ENCODE data around the gene CELF1. TPM values are rescaled to one million over a fixed set of nuclear protein-coding genes. Genes with fewer than 3 reads are reported as not detected.

Gene CELF1
- polyA plus RNA-seq, 1 donor from 2014 or later, result 209 TPM

- no peak overlapping the region for H2AFZ ChIP-seq (ENCODE audit: low read depth, low read length)
- no peaks in the 10 kb centered on the region for H3K27me3 ChIP-seq (ENCODE audit: insufficient read depth, low read depth, low read length)
- no peak overlapping the region for H3K9ac ChIP-seq (ENCODE audit: low read length)
- H3K9me2 ChIP-seq (ENCODE audit: insufficient read depth, low read length), result no peaks in the 10 kb centered on the region
- no peak overlapping the region for H3K27ac ChIP-seq (ENCODE audit: low read length)
- H4K20me1 ChIP-seq (ENCODE audit: insufficient read depth), result no peaks in the 10 kb centered on the region
- no peaks in the 10 kb centered on the region for H3K9me3 ChIP-seq (ENCODE audit: low read length)
- no peak for TF ChIP-seq TAF1 (IDR thresholded peaks at IDR 0.05; ENCODE audit: low read depth)
- TF ChIP-seq RAD21 (conservative IDR thresholded peaks at IDR 0.05), result no peak
- TF ChIP-seq POLR2AphosphoS5 (IDR thresholded peaks at IDR 0.05), result no peak
- TF ChIP-seq, protein P1, sequence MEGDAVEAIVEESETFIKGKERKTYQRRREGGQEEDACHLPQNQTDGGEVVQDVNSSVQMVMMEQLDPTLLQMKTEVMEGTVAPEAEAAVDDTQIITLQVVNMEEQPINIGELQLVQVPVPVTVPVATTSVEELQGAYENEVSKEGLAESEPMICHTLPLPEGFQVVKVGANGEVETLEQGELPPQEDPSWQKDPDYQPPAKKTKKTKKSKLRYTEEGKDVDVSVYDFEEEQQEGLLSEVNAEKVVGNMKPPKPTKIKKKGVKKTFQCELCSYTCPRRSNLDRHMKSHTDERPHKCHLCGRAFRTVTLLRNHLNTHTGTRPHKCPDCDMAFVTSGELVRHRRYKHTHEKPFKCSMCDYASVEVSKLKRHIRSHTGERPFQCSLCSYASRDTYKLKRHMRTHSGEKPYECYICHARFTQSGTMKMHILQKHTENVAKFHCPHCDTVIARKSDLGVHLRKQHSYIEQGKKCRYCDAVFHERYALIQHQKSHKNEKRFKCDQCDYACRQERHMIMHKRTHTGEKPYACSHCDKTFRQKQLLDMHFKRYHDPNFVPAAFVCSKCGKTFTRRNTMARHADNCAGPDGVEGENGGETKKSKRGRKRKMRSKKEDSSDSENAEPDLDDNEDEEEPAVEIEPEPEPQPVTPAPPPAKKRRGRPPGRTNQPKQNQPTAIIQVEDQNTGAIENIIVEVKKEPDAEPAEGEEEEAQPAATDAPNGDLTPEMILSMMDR (IDR thresholded peaks at IDR 0.05; ENCODE audit: poor library complexity, severe bottlenecking), result no peak
- no peak for TF ChIP-seq EP300 (conservative IDR thresholded peaks at IDR 0.05; ENCODE audit: poor library complexity, severe bottlenecking)
- no peak for TF ChIP-seq MXI1 (conservative IDR thresholded peaks at IDR 0.05; ENCODE audit: poor library complexity, severe bottlenecking)
- no peak for TF ChIP-seq EZH2 (IDR thresholded peaks at IDR 0.05; ENCODE audit: borderline replicate concordance, insufficient read depth, low read length, poor library complexity, severe bottlenecking)
- TF ChIP-seq, protein P2, sequence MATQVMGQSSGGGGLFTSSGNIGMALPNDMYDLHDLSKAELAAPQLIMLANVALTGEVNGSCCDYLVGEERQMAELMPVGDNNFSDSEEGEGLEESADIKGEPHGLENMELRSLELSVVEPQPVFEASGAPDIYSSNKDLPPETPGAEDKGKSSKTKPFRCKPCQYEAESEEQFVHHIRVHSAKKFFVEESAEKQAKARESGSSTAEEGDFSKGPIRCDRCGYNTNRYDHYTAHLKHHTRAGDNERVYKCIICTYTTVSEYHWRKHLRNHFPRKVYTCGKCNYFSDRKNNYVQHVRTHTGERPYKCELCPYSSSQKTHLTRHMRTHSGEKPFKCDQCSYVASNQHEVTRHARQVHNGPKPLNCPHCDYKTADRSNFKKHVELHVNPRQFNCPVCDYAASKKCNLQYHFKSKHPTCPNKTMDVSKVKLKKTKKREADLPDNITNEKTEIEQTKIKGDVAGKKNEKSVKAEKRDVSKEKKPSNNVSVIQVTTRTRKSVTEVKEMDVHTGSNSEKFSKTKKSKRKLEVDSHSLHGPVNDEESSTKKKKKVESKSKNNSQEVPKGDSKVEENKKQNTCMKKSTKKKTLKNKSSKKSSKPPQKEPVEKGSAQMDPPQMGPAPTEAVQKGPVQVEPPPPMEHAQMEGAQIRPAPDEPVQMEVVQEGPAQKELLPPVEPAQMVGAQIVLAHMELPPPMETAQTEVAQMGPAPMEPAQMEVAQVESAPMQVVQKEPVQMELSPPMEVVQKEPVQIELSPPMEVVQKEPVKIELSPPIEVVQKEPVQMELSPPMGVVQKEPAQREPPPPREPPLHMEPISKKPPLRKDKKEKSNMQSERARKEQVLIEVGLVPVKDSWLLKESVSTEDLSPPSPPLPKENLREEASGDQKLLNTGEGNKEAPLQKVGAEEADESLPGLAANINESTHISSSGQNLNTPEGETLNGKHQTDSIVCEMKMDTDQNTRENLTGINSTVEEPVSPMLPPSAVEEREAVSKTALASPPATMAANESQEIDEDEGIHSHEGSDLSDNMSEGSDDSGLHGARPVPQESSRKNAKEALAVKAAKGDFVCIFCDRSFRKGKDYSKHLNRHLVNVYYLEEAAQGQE (IDR thresholded peaks at IDR 0.05; ENCODE audit: borderline replicate concordance), result no peak
- H3K79me2 ChIP-seq (replicated peaks; ENCODE audit: insufficient read depth, low read length), result no peaks in the 10 kb centered on the region
- no peak overlapping the region for H3K4me3 ChIP-seq (ENCODE audit: low read length)
- no peaks in the 10 kb centered on the region for H3K36me3 ChIP-seq (ENCODE audit: insufficient read depth, low read length)
- no peaks in the 10 kb centered on the region for H3F3A ChIP-seq (ENCODE audit: insufficient read depth, low read length, poor library complexity, severe bottlenecking)
- H3K4me2 ChIP-seq (ENCODE audit: low read length), result no peak overlapping the region
Measured at GRCh38 chr11:47589977-47590861, 37.3 kb upstream of the CELF1 start.

DNA sequence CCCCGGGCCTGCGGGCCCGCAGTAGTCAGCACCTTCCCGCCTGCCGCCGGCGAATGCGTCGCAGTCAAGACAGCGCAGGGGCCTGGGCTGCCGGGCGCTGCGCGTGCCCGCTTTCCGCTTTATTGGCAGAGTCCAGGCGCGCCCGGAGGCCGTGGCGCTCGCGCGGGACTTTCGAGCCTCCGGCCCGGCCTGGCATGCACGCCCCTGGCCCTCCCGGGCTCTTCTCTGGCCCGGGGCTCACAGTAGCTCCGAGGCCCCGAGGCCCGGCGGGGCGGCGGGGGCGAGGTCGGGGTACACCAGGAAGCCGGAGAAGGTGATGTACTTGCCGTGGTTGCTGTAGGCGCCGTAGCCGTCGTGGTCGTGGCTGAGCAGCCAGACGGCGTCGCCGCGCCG, 36.6 kb upstream of the CELF1 start:
- H3K36me3 ChIP-seq (ENCODE audit: insufficient read depth, low read length), result no peaks in the 10 kb centered on the region
- no peaks in the 10 kb centered on the region for H3K9me3 ChIP-seq (ENCODE audit: low read length)
- no peaks in the 10 kb centered on the region for H3K79me2 ChIP-seq (replicated peaks; ENCODE audit: insufficient read depth, low read length)
- H3K9me2 ChIP-seq (ENCODE audit: insufficient read depth, low read length), result no peaks in the 10 kb centered on the region
- H2AFZ ChIP-seq (ENCODE audit: low read depth, low read length), result no peak overlapping the region
- H3K27me3 ChIP-seq (ENCODE audit: insufficient read depth, low read depth, low read length), result no peaks in the 10 kb centered on the region
- no peaks in the 10 kb centered on the region for H3F3A ChIP-seq (ENCODE audit: insufficient read depth, low read length, poor library complexity, severe bottlenecking)
- H3K4me2 ChIP-seq (ENCODE audit: low read length), result no peak overlapping the region
- H3K4me3 ChIP-seq (ENCODE audit: low read length), result no peak overlapping the region
- H4K20me1 ChIP-seq (ENCODE audit: insufficient read depth), result no peaks in the 10 kb centered on the region
- no peak overlapping the region for H3K9ac ChIP-seq (ENCODE audit: low read length)
- H3K27ac ChIP-seq (ENCODE audit: low read length), result no peak overlapping the region
- TF ChIP-seq POLR2AphosphoS5 (IDR thresholded peaks at IDR 0.05) (no peak), SMC3 (conservative IDR thresholded peaks at IDR 0.05; ENCODE audit: poor library complexity) (no peak), MXI1 (conservative IDR thresholded peaks at IDR 0.05; ENCODE audit: poor library complexity, severe bottlenecking) (no peak), EZH2 (IDR thresholded peaks at IDR 0.05; ENCODE audit: borderline replicate concordance, insufficient read depth, low read length, poor library complexity, severe bottlenecking) (no peak), EP300 (conservative IDR thresholded peaks at IDR 0.05; ENCODE audit: poor library complexity, severe bottlenecking) (no peak), RAD21 (conservative IDR thresholded peaks at IDR 0.05) (no peak), TAF1 (IDR thresholded peaks at IDR 0.05; ENCODE audit: low read depth) (no peak)
- TF ChIP-seq, protein P2 (IDR thresholded peaks at IDR 0.05; ENCODE audit: borderline replicate concordance), result no peak
- TF ChIP-seq, protein P1 (IDR thresholded peaks at IDR 0.05; ENCODE audit: poor library complexity, severe bottlenecking), result no peak

Data from neural cell (in vitro differentiated cells).